ENCODE results near the gene TEX22.

Gene TEX22

DNA sequence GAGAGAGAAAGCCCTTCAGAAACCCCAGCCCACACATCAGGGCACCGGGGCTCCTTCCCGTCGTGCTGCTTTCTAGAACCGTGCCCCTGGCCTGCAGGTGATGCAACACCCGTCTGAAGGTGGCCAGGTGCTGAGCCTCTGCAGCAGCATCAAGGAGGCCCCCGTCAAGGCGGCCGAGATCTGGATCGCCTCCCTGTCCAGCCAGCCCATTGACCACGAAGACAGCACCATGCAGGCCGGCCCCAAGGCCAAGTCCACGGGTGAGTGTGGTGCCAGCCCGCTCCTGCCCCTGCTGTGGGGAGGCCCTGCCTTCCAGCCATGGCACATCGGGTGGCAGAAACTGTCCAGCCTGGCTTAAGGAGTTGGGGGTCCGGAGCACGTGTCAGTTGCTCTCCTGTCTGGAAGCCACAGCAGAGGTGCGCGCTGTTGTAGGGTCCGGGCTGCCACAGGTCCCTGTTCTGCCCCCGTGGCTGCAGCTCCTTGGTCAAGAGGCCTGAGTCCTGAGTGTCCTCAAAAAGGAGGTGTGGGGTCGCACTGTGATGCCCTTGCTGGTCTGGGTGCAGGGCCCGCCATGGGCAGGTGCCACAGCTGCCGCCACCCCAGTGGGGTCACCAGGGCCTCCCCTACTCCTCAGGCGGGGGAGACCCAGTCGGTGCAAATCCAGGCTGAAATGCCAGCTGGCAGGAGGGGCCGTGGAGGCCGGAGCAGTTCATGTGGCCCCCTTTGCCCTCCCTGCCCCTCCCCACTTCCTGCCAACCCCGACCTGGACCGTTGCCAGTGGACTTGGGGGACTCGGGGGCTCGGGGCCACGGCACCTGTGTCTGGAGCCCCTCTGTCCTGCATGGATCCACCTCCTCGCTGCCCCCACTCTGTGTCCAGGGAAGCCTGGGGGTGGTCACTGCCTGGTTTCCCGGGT is 31.0 kb upstream of the TEX22 start:
- no peak for DNase-seq

- no peak for DNase-seq
These were observed 30.3 kb upstream of the TEX22 start for GRCh38 chr14:105368032-105368417.

- no peak for DNase-seq
These were observed 29.9 kb upstream of the TEX22 start for GRCh38 chr14:105368426-105368825.

DNA sequence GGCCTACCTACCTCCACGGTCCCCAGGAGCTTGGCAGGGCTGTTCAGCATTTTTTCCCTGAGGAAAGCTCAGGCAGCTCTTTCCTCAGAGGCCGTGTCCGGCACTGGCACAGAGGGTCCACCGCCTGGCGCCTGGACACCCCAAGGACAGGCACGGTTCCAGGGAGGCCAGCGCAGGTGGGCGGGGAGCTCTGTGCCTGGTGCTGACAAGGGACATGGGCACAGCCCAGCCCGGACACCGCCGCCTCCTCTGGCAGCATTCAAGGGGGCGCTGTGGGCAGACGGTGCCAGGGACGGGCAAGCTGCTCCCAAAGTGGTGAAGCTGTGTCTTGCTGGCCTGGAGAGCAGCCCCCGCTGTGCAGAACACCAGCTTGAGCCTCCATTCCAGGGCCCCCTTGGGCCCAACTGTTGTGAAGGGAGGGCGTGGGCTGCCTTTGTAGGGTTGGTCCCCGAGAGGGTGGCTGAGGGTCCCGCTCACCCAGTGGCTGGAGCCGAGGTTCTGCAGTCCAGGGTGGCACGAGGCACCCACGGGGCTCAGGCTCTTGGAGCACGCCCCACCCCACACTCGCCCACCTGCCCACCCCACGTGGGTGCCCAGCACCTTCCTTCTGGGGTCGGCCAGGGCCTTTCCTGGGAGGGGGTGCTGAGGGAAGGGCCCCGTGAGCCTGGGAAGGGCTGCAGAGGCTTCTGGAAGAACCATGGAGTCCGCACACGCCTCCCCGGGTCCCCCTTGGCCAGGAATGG is 29.3 kb upstream of the TEX22 start:
- DNase-seq = no peak

DNA sequence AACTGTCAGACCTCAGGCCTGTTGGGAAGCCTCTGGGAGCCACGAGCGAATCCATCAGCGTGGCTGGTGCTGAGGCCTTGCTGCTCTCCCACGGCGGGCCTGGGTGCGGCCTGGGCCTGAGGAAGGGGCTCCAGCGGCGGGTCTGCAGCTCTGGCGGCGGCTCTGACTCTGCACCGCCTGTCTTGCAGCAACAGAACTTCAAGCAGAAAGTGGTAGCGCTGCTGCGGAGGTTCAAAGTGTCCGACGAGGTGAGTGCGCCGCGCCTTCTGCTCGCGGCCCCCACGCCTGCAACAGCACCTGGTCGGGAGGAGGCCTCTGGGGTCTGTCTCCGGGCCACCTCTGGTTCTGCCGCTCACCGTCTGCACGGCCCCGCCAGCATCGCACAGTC is 28.7 kb upstream of the TEX22 start:
- no peak for DNase-seq

GRCh38 chr14:105374389-105374788 is 23.9 kb upstream of the TEX22 start:
- DNase-seq = no peak

- DNase-seq = no peak
These were observed 22.7 kb upstream of the TEX22 start for GRCh38 chr14:105375635-105376057.

- no peak for DNase-seq
These were observed 21.6 kb upstream of the TEX22 start for GRCh38 chr14:105376521-105377440.

- no peak for DNase-seq
These were observed 20.7 kb upstream of the TEX22 start for GRCh38 chr14:105377555-105378182.

- no peak for DNase-seq
These were observed 20.1 kb upstream of the TEX22 start for GRCh38 chr14:105378199-105378598.

GRCh38 chr14:105378873-105379685 is 19.3 kb upstream of the TEX22 start:
- DNase-seq = no peak

- no peak for DNase-seq
These were observed 18.4 kb upstream of the TEX22 start for GRCh38 chr14:105379946-105380345.

DNA sequence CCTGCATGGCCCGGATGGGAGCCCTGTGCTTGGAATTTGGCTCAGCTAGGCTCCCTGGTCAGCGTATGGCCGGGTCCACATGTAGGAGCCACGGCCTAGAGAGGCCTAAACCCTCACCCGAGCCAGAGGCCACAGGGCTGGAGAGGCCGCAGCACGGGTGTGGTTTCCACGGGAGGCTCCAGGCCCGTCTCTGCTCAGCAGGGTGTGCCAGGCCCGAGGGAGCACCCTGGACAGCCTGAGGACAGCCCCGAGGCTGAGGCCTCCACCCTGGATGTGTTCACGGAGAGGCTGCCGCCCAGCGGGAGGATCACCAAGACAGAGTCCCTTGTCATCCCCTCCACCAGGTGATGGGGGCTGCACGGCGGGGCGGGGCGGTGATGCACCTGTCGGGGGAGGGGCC is 17.6 kb upstream of the TEX22 start:
- no peak for DNase-seq

DNA sequence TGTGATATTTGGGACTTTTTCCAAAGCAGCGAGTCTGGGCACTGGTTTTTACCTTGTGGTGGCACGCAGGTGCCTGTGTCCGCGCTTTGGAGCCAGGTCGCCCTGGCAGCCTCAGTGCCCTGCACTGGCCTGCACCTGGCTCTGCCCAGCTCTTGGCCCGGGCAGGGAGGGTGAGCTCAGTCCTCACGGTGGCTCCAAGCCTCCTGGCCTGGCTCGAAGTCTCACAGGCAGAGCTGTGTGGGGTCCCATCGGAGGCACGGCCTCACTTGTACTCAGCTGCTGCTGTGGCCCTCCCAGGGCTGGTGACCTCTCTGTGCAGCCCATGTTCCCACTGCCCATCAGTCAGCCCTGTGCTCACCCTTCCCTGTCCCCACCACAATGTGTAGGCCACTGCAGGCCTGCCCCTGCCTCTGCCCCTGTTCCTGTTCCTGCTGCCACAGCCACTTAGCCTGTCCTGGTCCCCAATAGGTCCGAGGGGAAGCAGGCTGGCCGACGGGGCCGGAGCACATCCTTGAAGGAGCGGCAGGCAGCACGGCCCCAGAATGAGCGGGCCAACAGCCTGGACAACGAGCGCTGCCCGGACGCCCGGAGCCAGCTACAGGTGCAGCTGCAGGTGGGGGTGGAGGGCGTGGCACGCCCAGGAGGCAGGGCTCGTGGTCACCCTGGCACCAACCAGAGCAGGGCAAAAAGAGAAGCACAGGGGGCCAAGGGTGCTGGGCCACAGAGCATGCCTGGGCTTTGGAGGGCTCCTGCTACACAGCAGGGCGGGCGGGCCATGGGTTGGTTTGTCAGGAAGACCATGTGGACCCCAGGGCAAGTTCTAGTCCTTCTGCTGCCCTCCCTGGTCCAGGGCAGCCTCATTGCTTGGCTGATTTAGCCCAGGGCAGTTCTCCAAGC is 16.6 kb upstream of the TEX22 start:
- DNase-seq = no peak

- no peak for DNase-seq
These were observed 15.8 kb upstream of the TEX22 start for GRCh38 chr14:105382343-105383082.

- no peak for DNase-seq
These were observed 15.1 kb upstream of the TEX22 start for GRCh38 chr14:105383083-105383730.

- no peak for DNase-seq
These were observed 14.2 kb upstream of the TEX22 start for GRCh38 chr14:105384041-105384557.

DNA sequence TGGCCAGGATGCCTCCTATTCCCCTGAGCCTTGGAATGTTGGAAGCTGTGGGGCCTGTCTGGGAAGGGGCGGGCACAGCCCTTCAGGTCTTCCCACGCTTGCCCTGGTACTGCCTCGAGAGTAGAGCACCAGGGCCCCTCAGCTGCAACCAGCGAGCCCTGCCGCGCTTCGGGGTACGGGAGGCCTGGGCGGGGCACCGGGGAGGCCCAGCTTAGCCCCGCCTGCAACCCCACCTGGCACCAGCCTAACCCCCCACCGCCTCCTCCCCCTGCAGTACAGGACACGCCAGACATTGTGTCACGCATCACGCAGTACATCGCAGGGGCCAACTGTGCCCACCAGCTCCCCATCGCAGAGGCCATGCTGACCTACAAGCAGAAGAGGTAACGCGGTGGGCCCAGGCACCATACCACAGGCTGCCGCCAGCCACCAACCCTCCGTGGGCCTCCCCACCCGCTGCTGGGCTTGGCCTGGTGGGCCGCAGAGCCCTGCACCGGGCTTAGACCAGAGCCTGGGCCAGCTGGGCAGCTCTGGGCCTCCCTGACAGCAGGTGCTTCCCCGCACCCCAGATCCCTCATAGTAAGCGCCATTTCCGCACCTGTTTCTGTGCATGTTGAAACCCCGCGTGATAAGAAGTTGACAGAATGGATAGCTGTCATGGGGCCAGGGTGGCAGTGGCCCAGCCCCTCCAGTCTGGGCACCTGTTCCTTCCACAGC is 13.6 kb upstream of the TEX22 start:
- DNase-seq = no peak

DNA sequence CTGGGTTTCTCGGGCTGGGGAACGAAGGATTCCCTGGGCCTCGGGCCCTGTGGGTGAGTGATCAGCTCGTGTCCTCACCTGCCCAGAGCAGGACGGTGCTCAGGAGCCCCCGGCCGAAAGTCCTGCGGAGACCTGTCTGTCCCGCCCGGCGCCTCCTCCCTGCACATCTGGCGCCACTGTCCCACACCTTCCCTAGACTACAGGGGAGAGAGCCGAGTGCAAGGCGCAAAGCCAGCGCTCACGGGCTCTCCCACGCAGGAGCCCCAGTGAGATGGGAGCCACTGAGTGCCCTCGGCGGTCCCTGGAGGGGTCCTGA is 13.1 kb upstream of the TEX22 start:
- DNase-seq = no peak
